Fibroblast of gingiva (primary cell): ENCODE data around the gene SLC7A7.
"Not testable (repeated sequence)": the region's sequence is repeated elsewhere in the genome, so short reads cannot be mapped to it uniquely, and the experiment has no call there.

ENCODE experiments used
- DNase-seq: peaks from one replicate; pipeline ENCODE4 v3.0.0-alpha.2; 2011; ENCODE audit warnings: low read depth

Gene SLC7A7

GRCh38 chr14:22821193-22822015 is 6.2 kb upstream of the SLC7A7 start:
- DNase-seq: no peak

- DNase-seq: no peak
Measured at GRCh38 chr14:22820731-22821130, 5.5 kb upstream of the SLC7A7 start.

GRCh38 chr14:22819151-22819988 is 4.1 kb upstream of the SLC7A7 start:
- DNase-seq: peak; percentile 91

GRCh38 chr14:22814373-22814772 is 862 bp downstream of the SLC7A7 start:
- DNase-seq: no peak

GRCh38 chr14:22813145-22813544 is 2.1 kb downstream of the SLC7A7 start:
- DNase-seq: no peak

- no peak for DNase-seq
Measured at GRCh38 chr14:22812744-22813143, 2.5 kb downstream of the SLC7A7 start.

- DNase-seq: no peak
Measured at GRCh38 chr14:22811722-22812121, 3.5 kb downstream of the SLC7A7 start.

GRCh38 chr14:22808388-22809209 is 6.6 kb downstream of the SLC7A7 start:
- DNase-seq: no peak

GRCh38 chr14:22807432-22808087 is 7.7 kb downstream of the SLC7A7 start:
- DNase-seq: no peak

GRCh38 chr14:22805235-22805634 is 10.0 kb downstream of the SLC7A7 start:
- DNase-seq: not testable (repeated sequence)

- no peak for DNase-seq
Measured at GRCh38 chr14:22803687-22803974, 11.6 kb downstream of the SLC7A7 start.

GRCh38 chr14:22802860-22803686 is 12.2 kb downstream of the SLC7A7 start:
- DNase-seq: no peak

- no peak for DNase-seq
Measured at GRCh38 chr14:22801716-22802115, 13.5 kb downstream of the SLC7A7 start.

GRCh38 chr14:22800346-22800745 is 14.9 kb downstream of the SLC7A7 start:
- no peak for DNase-seq

- no peak for DNase-seq
Measured at GRCh38 chr14:22798528-22798927, 16.7 kb downstream of the SLC7A7 start.

GRCh38 chr14:22797017-22797917 is 18.0 kb downstream of the SLC7A7 start:
- no peak for DNase-seq

- DNase-seq: no peak
Measured at GRCh38 chr14:22796087-22796707, 19.0 kb downstream of the SLC7A7 start.

- no peak for DNase-seq
Measured at GRCh38 chr14:22794551-22794951, 20.7 kb downstream of the SLC7A7 start.

- DNase-seq: no peak
Measured at GRCh38 chr14:22793976-22794375, 21.3 kb downstream of the SLC7A7 start.

- not testable (repeated sequence) for DNase-seq
Measured at GRCh38 chr14:22793550-22793949, 21.7 kb downstream of the SLC7A7 start.
